Calu3 (cell line): ENCODE measurements around the gene ZNFX1. TPM values are rescaled to one million over a fixed set of nuclear protein-coding genes. Genes with fewer than 3 reads are reported as not detected.

Experiments
- BruUV-seq: library from RNA; stranded (reverse); fragments of 400-500 nt; replicated peaks from 2 replicates; lab custom pipeline; 2021; lab: Mats Ljungman, UMichigan
- CTCF ChIA-PET: fragments of 300-600 bp; sonication (Branson Sonifier 250); formaldehyde crosslinking; loops from one replicate; lab custom pipeline; 2022; ENCODE audit warnings: antibody characterized with exemption; lab: Charles Lee
- DNase-seq: peaks from one replicate; pipeline ENCODE4 v3.0.0; 2022
- H3K27ac Mint-ChIP-seq: one replicate; pipeline ENCODE4 v1.8.0; 2022; ENCODE audit warnings: mixed read lengths; ENCODE audit not compliant: unreplicated experiment
- H3K27me3 Mint-ChIP-seq: one replicate; pipeline ENCODE4 v1.8.0; 2022; ENCODE audit warnings: mixed read lengths; ENCODE audit not compliant: unreplicated experiment
- H3K36me3 Mint-ChIP-seq: one replicate; pipeline ENCODE4 v1.8.0; 2022; ENCODE audit warnings: mild to moderate bottlenecking, moderate library complexity, mixed read lengths; ENCODE audit not compliant: insufficient read depth, unreplicated experiment
- H3K4me1 Mint-ChIP-seq: one replicate; pipeline ENCODE4 v1.8.0; 2022; ENCODE audit warnings: mild to moderate bottlenecking, low read depth, mixed read lengths; ENCODE audit not compliant: unreplicated experiment
- H3K4me3 Mint-ChIP-seq: one replicate; pipeline ENCODE4 v1.8.0; 2022; ENCODE audit warnings: mild to moderate bottlenecking, low read depth, moderate library complexity, mixed read lengths; ENCODE audit not compliant: unreplicated experiment
- H3K9me3 Mint-ChIP-seq: one replicate; pipeline ENCODE4 v1.8.0; 2022; ENCODE audit warnings: low read depth, mixed read lengths; ENCODE audit not compliant: unreplicated experiment
- intact Hi-C: fragments of 100-400 bp; cut with micrococcal nuclease; formaldehyde crosslinking; loops from one replicate; pipeline ENCODE4 v1.10.0; 2022; ENCODE audit not compliant: unreplicated experiment
- total RNA-seq: library from RNA; stranded (reverse); gene quantifications from 2 replicates; pipeline ENCODE4 v1.2.3, GENCODE V29; 2022
- TF ChIP-seq, protein P1 (sequence below): fragments of 200-600 bp; IDR thresholded peaks from one replicate; pipeline ENCODE4 v1.8.0; 2022; ENCODE audit warnings: antibody characterized with exemption; ENCODE audit not compliant: unreplicated experiment

Gene ZNFX1
- total RNA-seq, 1 experiment from 2014 or later, result 94.1 TPM

DNA sequence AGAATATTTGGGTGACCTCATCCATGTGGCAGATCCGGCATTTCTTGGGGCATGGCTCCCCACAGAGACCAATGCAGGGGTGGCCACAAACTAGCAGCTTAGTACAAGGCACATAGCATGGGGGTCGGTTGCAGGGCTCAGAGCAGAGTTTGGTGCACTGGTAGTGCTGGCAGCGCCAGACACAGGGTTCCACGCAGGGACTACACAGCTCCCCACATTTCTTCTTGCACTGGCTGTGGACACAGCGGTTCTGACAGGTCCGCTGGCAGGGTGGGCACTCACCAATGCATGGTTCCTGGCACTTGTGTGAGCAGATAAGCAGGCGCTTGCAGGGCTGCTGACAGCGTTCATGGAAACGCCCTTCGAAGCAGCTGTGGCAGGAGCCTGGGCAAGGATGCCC, 29.6 kb downstream of the ZNFX1 start:
- Mint-ChIP-seq H3K4me1 (no peaks in the 10 kb centered on the region), H3K27ac (no peak overlapping the region), H3K4me3 (no peak overlapping the region), H3K36me3 (peaks cover 93% of the 10 kb centered on the region), H3K9me3 (no peaks in the 10 kb centered on the region), H3K27me3 (no peaks in the 10 kb centered on the region)
- intact Hi-C loops, result loop anchor here (5.0 kb wide), 1 partner anchor 74 kb away; no protein-coding TSS in a partner anchor
- TF ChIP-seq, protein P1, sequence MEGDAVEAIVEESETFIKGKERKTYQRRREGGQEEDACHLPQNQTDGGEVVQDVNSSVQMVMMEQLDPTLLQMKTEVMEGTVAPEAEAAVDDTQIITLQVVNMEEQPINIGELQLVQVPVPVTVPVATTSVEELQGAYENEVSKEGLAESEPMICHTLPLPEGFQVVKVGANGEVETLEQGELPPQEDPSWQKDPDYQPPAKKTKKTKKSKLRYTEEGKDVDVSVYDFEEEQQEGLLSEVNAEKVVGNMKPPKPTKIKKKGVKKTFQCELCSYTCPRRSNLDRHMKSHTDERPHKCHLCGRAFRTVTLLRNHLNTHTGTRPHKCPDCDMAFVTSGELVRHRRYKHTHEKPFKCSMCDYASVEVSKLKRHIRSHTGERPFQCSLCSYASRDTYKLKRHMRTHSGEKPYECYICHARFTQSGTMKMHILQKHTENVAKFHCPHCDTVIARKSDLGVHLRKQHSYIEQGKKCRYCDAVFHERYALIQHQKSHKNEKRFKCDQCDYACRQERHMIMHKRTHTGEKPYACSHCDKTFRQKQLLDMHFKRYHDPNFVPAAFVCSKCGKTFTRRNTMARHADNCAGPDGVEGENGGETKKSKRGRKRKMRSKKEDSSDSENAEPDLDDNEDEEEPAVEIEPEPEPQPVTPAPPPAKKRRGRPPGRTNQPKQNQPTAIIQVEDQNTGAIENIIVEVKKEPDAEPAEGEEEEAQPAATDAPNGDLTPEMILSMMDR, result no peak
- no peak for DNase-seq
- CTCF ChIA-PET, result interaction anchor here (0.7 to 0.9 kb wide), 2 partner anchors 72 to 75 kb away, joined by 3 to 4 read pairs; no protein-coding TSS in a partner anchor
- no TSS peak for BruUV-seq

DNA sequence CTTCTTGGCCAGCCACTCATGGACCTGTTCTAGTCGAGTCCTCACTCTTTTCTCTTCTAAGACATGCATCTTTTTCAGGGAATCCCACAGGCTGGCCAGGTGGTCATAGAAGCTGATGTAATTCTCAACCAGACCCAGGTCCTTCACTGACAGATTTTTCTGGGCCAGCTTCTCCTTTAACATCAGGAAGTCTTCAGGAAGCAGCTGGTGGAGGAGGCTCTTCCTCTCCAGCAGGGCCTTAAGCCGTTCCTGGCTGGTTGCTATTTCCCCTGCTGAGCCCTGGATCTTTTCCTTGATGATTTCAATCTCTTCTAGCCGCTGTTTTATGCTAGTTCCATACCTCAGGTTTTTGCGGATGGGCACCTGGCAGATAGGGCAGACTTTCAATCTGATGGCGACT, 30.1 kb downstream of the ZNFX1 start:
- TF ChIP-seq, protein P1, result no peak
- no TSS peak for BruUV-seq
- H3K36me3 Mint-ChIP-seq, result peaks cover 94% of the 10 kb centered on the region
- H3K4me3 Mint-ChIP-seq, result no peak overlapping the region
- H3K27me3 Mint-ChIP-seq, result no peaks in the 10 kb centered on the region
- no peak for DNase-seq
- H3K27ac Mint-ChIP-seq, result peak overlapping the region; percentile 40
- CTCF ChIA-PET, result interaction anchor here (0.6 to 2.2 kb wide), 4 partner anchors 25 to 76 kb away, joined by 3 to 18 read pairs (median 4); no protein-coding TSS in a partner anchor
- no peaks in the 10 kb centered on the region for H3K9me3 Mint-ChIP-seq
- H3K4me1 Mint-ChIP-seq, result no peaks in the 10 kb centered on the region
- intact Hi-C loops, result loop anchor here (5.0 kb wide), 1 partner anchor 75 kb away; no protein-coding TSS in a partner anchor

DNA sequence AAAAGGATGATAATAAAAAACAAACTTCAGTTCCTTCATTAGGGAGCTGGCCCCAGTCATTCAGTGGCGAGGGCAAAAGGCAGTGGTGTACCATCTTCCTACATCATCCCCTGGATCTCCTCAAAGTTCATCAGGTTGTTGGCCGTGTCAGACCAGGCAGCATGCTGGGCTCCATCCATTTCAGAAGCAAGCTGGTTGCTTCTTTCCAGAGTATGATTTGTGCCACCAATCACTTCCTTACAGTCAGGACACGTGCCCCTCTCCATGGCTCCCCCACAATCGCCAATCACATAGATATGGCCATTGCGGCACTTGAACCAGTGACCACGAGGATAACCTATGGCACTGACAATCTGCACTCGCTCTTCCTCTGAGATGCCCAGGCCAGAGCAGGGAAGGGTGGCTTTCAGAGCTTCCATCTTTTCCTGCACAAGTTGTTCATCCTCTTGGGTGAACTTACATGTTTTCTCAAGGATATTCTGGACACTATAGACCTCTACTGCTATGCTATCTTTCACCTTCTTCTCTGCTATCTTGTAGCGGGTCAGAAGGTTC, 30.6 kb downstream of the ZNFX1 start:
- no TSS peak for BruUV-seq
- CTCF ChIA-PET, result interaction anchor here (0.6 to 2.2 kb wide), 6 partner anchors 16 to 109 kb away, joined by 3 to 18 read pairs (median 4); no protein-coding TSS in a partner anchor
- H3K27ac Mint-ChIP-seq, result peak overlapping the region; percentile 40

DNA sequence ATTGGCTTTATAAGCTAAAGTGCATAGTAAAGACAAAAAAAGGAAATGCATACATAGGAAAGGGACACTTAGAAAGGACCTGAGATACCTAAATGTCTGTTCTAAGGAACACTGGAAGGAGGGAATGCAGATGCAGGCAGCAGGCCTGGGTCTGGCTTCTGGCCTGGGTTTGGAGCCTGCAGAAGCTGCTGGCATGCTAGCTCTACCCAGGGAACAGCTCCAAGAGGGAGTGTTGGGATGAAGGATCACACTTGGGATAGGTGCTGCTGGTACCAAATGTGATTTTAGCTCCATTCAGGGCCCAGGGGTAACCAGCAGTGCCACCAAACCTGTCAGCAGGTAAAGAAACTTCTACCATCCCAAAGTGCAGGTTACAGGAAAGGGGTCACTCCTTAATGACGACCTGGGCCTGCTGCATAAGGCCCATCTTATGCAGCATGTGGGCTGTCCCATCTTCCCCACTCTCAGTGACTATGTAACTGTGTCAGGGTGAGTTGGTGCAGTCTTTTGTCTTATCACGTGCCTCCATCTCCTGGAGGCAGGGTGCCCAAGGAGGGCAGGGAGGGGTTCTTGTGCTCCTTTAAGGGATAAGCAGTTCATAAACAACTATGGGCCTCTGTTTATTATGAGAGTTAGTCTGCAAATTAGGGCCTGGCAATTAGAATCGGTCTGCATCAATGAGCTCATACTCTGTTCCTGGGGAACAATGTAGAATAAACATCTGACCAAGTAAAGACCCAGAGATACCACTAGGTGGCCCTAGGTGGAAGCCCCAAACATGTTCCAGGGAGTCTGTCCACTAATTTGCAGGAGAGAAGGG, 31.7 kb downstream of the ZNFX1 start:
- Mint-ChIP-seq H3K4me3 (no peak overlapping the region), H3K27me3 (no peaks in the 10 kb centered on the region), H3K36me3 (peaks cover 90% of the 10 kb centered on the region), H3K9me3 (no peaks in the 10 kb centered on the region), H3K4me1 (no peaks in the 10 kb centered on the region), H3K27ac (no peak overlapping the region)
- CTCF ChIA-PET, result interaction anchor here (0.6 to 2.2 kb wide), 14 partner anchors 9 to 607 kb away, joined by 3 to 18 read pairs (median 4); partner anchors contain the start of gene DDX27
- intact Hi-C loops, result loop anchor here (5.0 kb wide), 1 partner anchor 76 kb away; no protein-coding TSS in a partner anchor
- no TSS peak for BruUV-seq
- TF ChIP-seq, protein P1, result peak; percentile 79
- DNase-seq, result peak; percentile 52

More for the DNA sequence above, 30.6 kb downstream of the ZNFX1 start:
- intact Hi-C loops, result loop anchor here (5.0 kb wide), 1 partner anchor 75 kb away; no protein-coding TSS in a partner anchor
- TF ChIP-seq, protein P1, result no peak
- Mint-ChIP-seq H3K4me1 (no peaks in the 10 kb centered on the region), H3K36me3 (peaks cover 90% of the 10 kb centered on the region), H3K9me3 (no peaks in the 10 kb centered on the region), H3K27me3 (no peaks in the 10 kb centered on the region), H3K4me3 (no peak overlapping the region)
- DNase-seq, result no peak
